ENCODE results near the gene CCAR1. TPM values are rescaled to one million over a fixed set of nuclear protein-coding genes. Genes with fewer than 3 reads are reported as not detected.
"Not testable (repeated sequence)": the region's sequence is repeated elsewhere in the genome, so short reads cannot be mapped to it uniquely, and the experiment has no call there.

CCAR1 gene
- total and polyA plus RNA-seq, 2 donors (not counting 1 experiment from before 2014, with no cell fraction given): 26.3 to 101 TPM

DNA sequence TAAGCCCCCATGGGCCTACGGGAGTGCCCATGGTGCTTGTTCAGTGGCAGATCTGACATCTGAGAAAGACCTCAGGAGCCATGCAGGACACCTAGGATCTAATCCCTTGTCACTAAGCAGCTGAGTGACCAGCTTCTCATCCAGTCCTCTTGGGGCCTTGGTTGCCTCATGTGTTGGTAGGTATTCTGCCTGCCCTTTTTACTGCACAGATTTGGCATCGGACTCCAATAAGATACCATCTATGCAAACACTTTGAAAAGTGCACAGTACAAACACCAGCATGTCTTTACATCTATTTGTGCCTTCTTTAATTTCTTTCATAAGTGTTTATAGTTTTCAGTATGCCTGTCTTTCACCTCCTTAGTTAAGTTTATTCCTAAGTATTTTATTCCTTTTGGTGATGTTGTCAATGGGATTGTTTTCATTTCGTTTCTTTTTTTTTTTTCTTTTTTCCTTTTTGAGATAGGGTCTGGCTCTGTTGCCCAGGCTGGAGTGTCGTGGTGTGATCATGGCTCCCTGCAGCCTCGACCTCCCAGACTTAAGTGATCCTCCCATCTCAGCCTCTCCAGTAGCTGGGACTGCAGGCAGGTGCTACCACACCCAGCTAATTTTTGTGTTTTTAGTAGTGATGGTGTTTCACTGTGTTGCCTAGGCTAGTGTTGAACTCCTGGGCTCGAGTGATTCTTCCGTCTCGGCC is 116.7 kb downstream of the CCAR1 start:
- Histone ChIP-seq H3K4me1 (ENCODE audit: control insufficient read depth in 2 of 2, insufficient read depth in 2 of 2, low read length in 2 of 2) (no peaks in the 10 kb centered on the region), H3K4me2 (replicated peaks; ENCODE audit: low read depth, low read length, poor library complexity, severe bottlenecking) (no peak overlapping the region), H3K9me3 (ENCODE audit: control extremely low read depth in 1 of 3, control insufficient read depth in 2 of 3, insufficient read depth in 1 of 3, low read length in 2 of 3) (no peaks in the 10 kb centered on the region), H3K79me2 (ENCODE audit: control insufficient read depth, insufficient read depth, low read length) (no peaks in the 10 kb centered on the region), H3K36me3 (replicated peaks in 1 of 2; ENCODE audit: control extremely low read depth in 1 of 2, control insufficient read depth in 1 of 2, extremely low read depth in 1 of 2, insufficient read depth in 2 of 2, low read length in 1 of 2) (no peaks in the 10 kb centered on the region), H3K27me3 (replicated peaks in 1 of 4; ENCODE audit: control extremely low read depth in 1 of 4, control insufficient read depth in 3 of 4, insufficient read depth in 4 of 4, low read length in 3 of 4) (no peaks in the 10 kb centered on the region), H3K9ac (ENCODE audit: low read length) (no peak overlapping the region), H3K27ac (ENCODE audit: low read length in 2 of 2) (no peak overlapping the region), H4K20me1 (ENCODE audit: control insufficient read depth, insufficient read depth, low read length, poor library complexity, severe bottlenecking) (no peaks in the 10 kb centered on the region), H2AFZ (ENCODE audit: insufficient read depth, low read depth, low read length, poor library complexity, severe bottlenecking) (no peak overlapping the region), H3K4me3 (ENCODE audit: control extremely low read depth in 1 of 5, extremely low read depth in 1 of 5, insufficient read depth in 1 of 5, low read depth in 2 of 5, low read length in 4 of 5) (no peak overlapping the region)
- TF ChIP-seq EZH2 (IDR thresholded peaks at IDR 0.05; ENCODE audit: borderline replicate concordance, insufficient read depth, low read depth, low read length, poor library complexity, severe bottlenecking): no peak
- TF ChIP-seq, protein P1, sequence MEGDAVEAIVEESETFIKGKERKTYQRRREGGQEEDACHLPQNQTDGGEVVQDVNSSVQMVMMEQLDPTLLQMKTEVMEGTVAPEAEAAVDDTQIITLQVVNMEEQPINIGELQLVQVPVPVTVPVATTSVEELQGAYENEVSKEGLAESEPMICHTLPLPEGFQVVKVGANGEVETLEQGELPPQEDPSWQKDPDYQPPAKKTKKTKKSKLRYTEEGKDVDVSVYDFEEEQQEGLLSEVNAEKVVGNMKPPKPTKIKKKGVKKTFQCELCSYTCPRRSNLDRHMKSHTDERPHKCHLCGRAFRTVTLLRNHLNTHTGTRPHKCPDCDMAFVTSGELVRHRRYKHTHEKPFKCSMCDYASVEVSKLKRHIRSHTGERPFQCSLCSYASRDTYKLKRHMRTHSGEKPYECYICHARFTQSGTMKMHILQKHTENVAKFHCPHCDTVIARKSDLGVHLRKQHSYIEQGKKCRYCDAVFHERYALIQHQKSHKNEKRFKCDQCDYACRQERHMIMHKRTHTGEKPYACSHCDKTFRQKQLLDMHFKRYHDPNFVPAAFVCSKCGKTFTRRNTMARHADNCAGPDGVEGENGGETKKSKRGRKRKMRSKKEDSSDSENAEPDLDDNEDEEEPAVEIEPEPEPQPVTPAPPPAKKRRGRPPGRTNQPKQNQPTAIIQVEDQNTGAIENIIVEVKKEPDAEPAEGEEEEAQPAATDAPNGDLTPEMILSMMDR (IDR thresholded peaks at IDR 0.05): no peak
- H3K27ac Mint-ChIP-seq: no peak overlapping the region
- POLR2A ChIA-PET: no interaction called here
- 96% methylated on average over 4 of the region's 8 CpGs for WGBS (ENCODE audit: insufficient coverage)
- H3K4me1 Mint-ChIP-seq: no peaks in the 10 kb centered on the region
- no peak for DNase-seq
- no peak for ATAC-seq (ENCODE audit: low read depth)
- no peaks in the 10 kb centered on the region for H3K27me3 Mint-ChIP-seq
- H3K4me3 Mint-ChIP-seq: no peak overlapping the region
- intact Hi-C loops (cut with micrococcal nuclease): no loop called here
- CTCF ChIA-PET: no interaction called here
- no peaks in the 10 kb centered on the region for H3K9me3 Mint-ChIP-seq (ENCODE audit: insufficient read depth)

DNA sequence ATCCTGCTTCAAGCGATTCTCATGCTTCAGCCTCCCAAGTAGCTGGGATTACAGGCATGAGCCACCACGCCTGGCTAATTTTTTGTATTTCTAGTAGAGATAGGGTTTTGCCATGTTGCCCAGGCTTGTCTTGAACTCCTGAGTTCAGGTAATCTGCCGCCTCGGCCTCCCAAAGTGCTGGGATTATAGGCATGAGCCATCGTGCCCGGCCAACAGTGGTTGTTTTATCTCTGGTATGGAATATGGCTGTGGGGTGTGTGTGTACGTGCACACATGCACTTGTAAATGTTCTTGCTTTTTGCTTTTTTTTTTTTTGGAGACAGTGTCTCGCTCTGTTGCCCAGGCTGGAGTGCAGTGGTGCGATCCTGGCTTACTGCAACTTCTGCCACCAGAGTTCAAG is 119.6 kb downstream of the CCAR1 start:
- H3K27ac ChIP-seq (ENCODE audit: low read length in 2 of 2); H3K27me3 ChIP-seq (replicated peaks in 1 of 4; ENCODE audit: control extremely low read depth in 1 of 4, control insufficient read depth in 3 of 4, insufficient read depth in 4 of 4, low read length in 3 of 4); H3K36me3 ChIP-seq (replicated peaks in 1 of 2; ENCODE audit: control extremely low read depth in 1 of 2, control insufficient read depth in 1 of 2, extremely low read depth in 1 of 2, insufficient read depth in 2 of 2, low read length in 1 of 2); H2AFZ ChIP-seq (ENCODE audit: insufficient read depth, low read depth, low read length, poor library complexity, severe bottlenecking); ATAC-seq (ENCODE audit: low read depth); H3K4me3 ChIP-seq (ENCODE audit: control extremely low read depth in 1 of 5, extremely low read depth in 1 of 5, insufficient read depth in 1 of 5, low read depth in 2 of 5, low read length in 4 of 5); H3K79me2 ChIP-seq (ENCODE audit: control insufficient read depth, insufficient read depth, low read length); H3K4me1 Mint-ChIP-seq; intact Hi-C loops (cut with micrococcal nuclease); DNase-seq; H3K27me3 Mint-ChIP-seq; H3K4me1 ChIP-seq (ENCODE audit: control insufficient read depth in 2 of 2, insufficient read depth in 2 of 2, low read length in 2 of 2); H3K27ac Mint-ChIP-seq; H3K9me3 Mint-ChIP-seq (ENCODE audit: insufficient read depth); H3K9ac ChIP-seq (ENCODE audit: low read length); H3K4me3 Mint-ChIP-seq; H4K20me1 ChIP-seq (ENCODE audit: control insufficient read depth, insufficient read depth, low read length, poor library complexity, severe bottlenecking); H3K4me2 ChIP-seq (replicated peaks; ENCODE audit: low read depth, low read length, poor library complexity, severe bottlenecking); H3K9me3 ChIP-seq (ENCODE audit: control extremely low read depth in 1 of 3, control insufficient read depth in 2 of 3, insufficient read depth in 1 of 3, low read length in 2 of 3); CTCF ChIA-PET: not testable (repeated sequence)
- POLR2A ChIA-PET: interaction anchor here (0.7 kb wide), 1 partner anchor 402 kb away, joined by 4 read pairs; no protein-coding TSS in a partner anchor
- WGBS (ENCODE audit: insufficient coverage): 97% methylated on average over 9 of the region's 9 CpGs

Small RNA genes within 50 kb of the gene (small RNA-seq; reads per million reads assigned to genes)
- gene MIR1254-1 (ENCODE audit: insufficient read length, low read depth, low replicate concordance): not detected
- not detected for gene RF00019 (ENCODE audit: insufficient read length, low read depth, low replicate concordance)

Other genes starting within 250 kb of the CCAR1 start
- gene DNA2, start 249.3 kb upstream of the CCAR1 start, total RNA-seq: 5.6 and 6.5 TPM in 2 replicates
- gene DNA2, start 249.3 kb upstream of the CCAR1 start, polyA plus RNA-seq: 1.6 and 2.7 TPM in 2 replicates
- gene SLC25A16, start 193.7 kb upstream of the CCAR1 start, total RNA-seq: 23.4 and 24.6 TPM in 2 replicates
- gene SLC25A16, start 193.7 kb upstream of the CCAR1 start, polyA plus RNA-seq: 10.5 and 17.8 TPM in 2 replicates
- 1.1 and 1.4 TPM in 2 replicates for gene TET1, start 160.9 kb upstream of the CCAR1 start, total RNA-seq
- 0.30 and 0.45 TPM in 2 replicates for gene TET1, start 160.9 kb upstream of the CCAR1 start, polyA plus RNA-seq
- 0.53 and 0.57 TPM in 2 replicates for gene STOX1, start 106.3 kb downstream of the CCAR1 start, total RNA-seq
- gene STOX1, start 106.3 kb downstream of the CCAR1 start, polyA plus RNA-seq: 0.07 and 0.81 TPM in 2 replicates
- gene DDX50, start 180.1 kb downstream of the CCAR1 start, total RNA-seq: 38.6 and 39.3 TPM in 2 replicates
- gene DDX50, start 180.1 kb downstream of the CCAR1 start, polyA plus RNA-seq: 15.6 and 22.8 TPM in 2 replicates
- 40.5 and 43.5 TPM in 2 replicates for gene DDX21, start 234.9 kb downstream of the CCAR1 start, total RNA-seq
- gene DDX21, start 234.9 kb downstream of the CCAR1 start, polyA plus RNA-seq: 17.8 and 93.9 TPM in 2 replicates